Measurements from ENCODE around the gene KRTAP19-8.

The KRTAP19-8 gene

GRCh38 chr21:31034378-31034777 is 3.9 kb downstream of the KRTAP19-8 start:
- DNase-seq (ENCODE audit: insufficient read length, low spot score) = no peak
- FAIRE-seq = no peak
- TF ChIP-seq POLR2A (IDR thresholded peaks at IDR 0.05; ENCODE audit: low read depth, low read length) = no peak

GRCh38 chr21:31030367-31031106 is 7.7 kb downstream of the KRTAP19-8 start:
- DNase-seq (ENCODE audit: insufficient read length, low spot score) (no peak), FAIRE-seq (no peak)
- TF ChIP-seq POLR2A (IDR thresholded peaks at IDR 0.05; ENCODE audit: low read depth, low read length) = no peak

GRCh38 chr21:31023680-31024079 is 14.6 kb downstream of the KRTAP19-8 start:
- DNase-seq (ENCODE audit: insufficient read length, low spot score) (no peak), FAIRE-seq (no peak)
- no peak for TF ChIP-seq POLR2A (IDR thresholded peaks at IDR 0.05; ENCODE audit: low read depth, low read length)

- TF ChIP-seq POLR2A (IDR thresholded peaks at IDR 0.05; ENCODE audit: low read depth, low read length) = no peak
- no peak for DNase-seq (ENCODE audit: insufficient read length, low spot score)
- no peak for FAIRE-seq
These were observed 16.0 kb downstream of the KRTAP19-8 start for GRCh38 chr21:31022306-31022705.

GRCh38 chr21:31018232-31018631 is 20.0 kb downstream of the KRTAP19-8 start:
- TF ChIP-seq POLR2A (IDR thresholded peaks at IDR 0.05; ENCODE audit: low read depth, low read length) = no peak
- DNase-seq (ENCODE audit: insufficient read length, low spot score) (no peak), FAIRE-seq (no peak)

GRCh38 chr21:31014891-31015290 is 23.4 kb downstream of the KRTAP19-8 start:
- DNase-seq (ENCODE audit: insufficient read length, low spot score) = no peak
- FAIRE-seq = no peak
- no peak for TF ChIP-seq POLR2A (IDR thresholded peaks at IDR 0.05; ENCODE audit: low read depth, low read length)

GRCh38 chr21:31012133-31013089 is 25.9 kb downstream of the KRTAP19-8 start:
- TF ChIP-seq POLR2A (IDR thresholded peaks at IDR 0.05; ENCODE audit: low read depth, low read length) = no peak
- DNase-seq (ENCODE audit: insufficient read length, low spot score) (no peak), FAIRE-seq (no peak)

GRCh38 chr21:31011412-31011811 is 26.9 kb downstream of the KRTAP19-8 start:
- no peak for TF ChIP-seq POLR2A (IDR thresholded peaks at IDR 0.05; ENCODE audit: low read depth, low read length)
- no peak for DNase-seq (ENCODE audit: insufficient read length, low spot score)
- no peak for FAIRE-seq

- DNase-seq (ENCODE audit: insufficient read length, low spot score) = no peak
- TF ChIP-seq POLR2A (IDR thresholded peaks at IDR 0.05; ENCODE audit: low read depth, low read length) = no peak
- no peak for FAIRE-seq
These were observed 29.9 kb downstream of the KRTAP19-8 start for GRCh38 chr21:31008355-31008754.

GRCh38 chr21:31005019-31005418 is 33.3 kb downstream of the KRTAP19-8 start:
- DNase-seq (ENCODE audit: insufficient read length, low spot score) (no peak), FAIRE-seq (no peak)
- TF ChIP-seq POLR2A (IDR thresholded peaks at IDR 0.05; ENCODE audit: low read depth, low read length) = no peak

- TF ChIP-seq POLR2A (IDR thresholded peaks at IDR 0.05; ENCODE audit: low read depth, low read length) = no peak
- no peak for FAIRE-seq
These were observed 34.8 kb downstream of the KRTAP19-8 start for GRCh38 chr21:31003471-31003870.

GRCh38 chr21:30997541-30997940 is 40.7 kb downstream of the KRTAP19-8 start:
- DNase-seq (ENCODE audit: insufficient read length, low spot score) (no peak), FAIRE-seq (no peak)
- TF ChIP-seq POLR2A (IDR thresholded peaks at IDR 0.05; ENCODE audit: low read depth, low read length) = no peak

More at GRCh38 chr21:31003471-31003870, 34.8 kb downstream of the KRTAP19-8 start:
- no peak for DNase-seq (ENCODE audit: insufficient read length, low spot score)

- DNase-seq (ENCODE audit: insufficient read length, low spot score) (no peak), FAIRE-seq (no peak)
- no peak for TF ChIP-seq POLR2A (IDR thresholded peaks at IDR 0.05; ENCODE audit: low read depth, low read length)
These were observed 41.5 kb downstream of the KRTAP19-8 start for GRCh38 chr21:30996728-30997127.

- DNase-seq (ENCODE audit: insufficient read length, low spot score) = no peak
- no peak for TF ChIP-seq POLR2A (IDR thresholded peaks at IDR 0.05; ENCODE audit: low read depth, low read length)
- FAIRE-seq = no peak
These were observed 43.3 kb downstream of the KRTAP19-8 start for GRCh38 chr21:30994932-30995331.

Data from H54 (cell line).